Sigmoid colon (tissue), 4 donors: ENCODE data around the gene HPS5.
"Not testable (repeated sequence)": the region's sequence is repeated elsewhere in the genome, so short reads cannot be mapped to it uniquely, and the experiment has no call there.

Experiments
- CTCF ChIP-seq, 4 experiments: fragments of 450-650 bp in 3 of 4; fragments of 200-600 bp in 1 of 4; IDR thresholded peaks; one replicate each; pipeline ENCODE4 v1.5.1; 2016 to 2019; ENCODE audit warnings: antibody characterized with exemption in 4 of 4, mild to moderate bottlenecking in 3 of 4, moderate library complexity in 2 of 4
- EP300 ChIP-seq, 4 donors: sonication (generic); formaldehyde crosslinking; IDR thresholded peaks; one replicate each; pipeline ENCODE4 v1.6.1; 2017; ENCODE audit warnings: antibody characterized with exemption in 4 of 4
- POLR2AphosphoS5 ChIP-seq, 4 donors: sonication (generic); formaldehyde crosslinking; IDR thresholded peaks; one replicate each; pipeline ENCODE4 v1.6.1; 2017; ENCODE audit warnings: antibody characterized with exemption in 4 of 4

GRCh38 chr11:18247191-18247581, 74.8 kb downstream of the HPS5 start:
- TF ChIP-seq CTCF, POLR2AphosphoS5, EP300 (IDR thresholded peaks at IDR 0.05): not testable (repeated sequence)
